ENCODE results near the gene MAPK8IP1.
A peak's percentile ranks its signal among the peaks of the same experiment; 100 is the strongest.

The MAPK8IP1 gene

GRCh38 chr11:45913514-45913913, 28.1 kb downstream of the MAPK8IP1 start:
- no peak for DNase-seq

- no peak for DNase-seq
These were observed 28.6 kb downstream of the MAPK8IP1 start for GRCh38 chr11:45913942-45914635.

GRCh38 chr11:45915446-45915845, 30.0 kb downstream of the MAPK8IP1 start:
- DNase-seq: no peak

- DNase-seq: no peak
These were observed 31.8 kb downstream of the MAPK8IP1 start for GRCh38 chr11:45917286-45917622.

GRCh38 chr11:45917623-45918330, 32.3 kb downstream of the MAPK8IP1 start, which contains the start of gene PEX16:
PEX16 (minus strand) TSS chr11:45917877; CDS start chr11:45917811, 66 bp downstream.
- peak; percentile 92 for DNase-seq

GRCh38 chr11:45918331-45918941, 33.0 kb downstream of the MAPK8IP1 start:
- peak; percentile 49 for DNase-seq

GRCh38 chr11:45918962-45919675, 33.7 kb downstream of the MAPK8IP1 start:
- no peak for DNase-seq

- no peak for DNase-seq
These were observed 34.5 kb downstream of the MAPK8IP1 start for GRCh38 chr11:45919806-45920530.

- no peak for DNase-seq
These were observed 35.4 kb downstream of the MAPK8IP1 start for GRCh38 chr11:45920531-45921477.

GRCh38 chr11:45921561-45922424, 36.3 kb downstream of the MAPK8IP1 start:
- no peak for DNase-seq

GRCh38 chr11:45922425-45923082, 37.1 kb downstream of the MAPK8IP1 start, which contains the start of gene LARGE2:
LARGE2 (plus strand) TSS chr11:45922656; CDS start chr11:45922883, 227 bp downstream.
- DNase-seq: no peak

GRCh38 chr11:45924036-45924915, 38.8 kb downstream of the MAPK8IP1 start:
- DNase-seq: no peak

- no peak for DNase-seq
These were observed 39.5 kb downstream of the MAPK8IP1 start for GRCh38 chr11:45924927-45925326.

- no peak for DNase-seq
These were observed 40.1 kb downstream of the MAPK8IP1 start for GRCh38 chr11:45925550-45925949.

GRCh38 chr11:45926001-45926401, 40.5 kb downstream of the MAPK8IP1 start:
- no peak for DNase-seq

- no peak for DNase-seq
These were observed 41.3 kb downstream of the MAPK8IP1 start for GRCh38 chr11:45926536-45927331.

GRCh38 chr11:45927332-45927683, 41.9 kb downstream of the MAPK8IP1 start:
- DNase-seq: no peak
